ENCODE data around the gene GNAZ.

GRCh38 chr22:23090457-23090835 is 20.1 kb downstream of the GNAZ start:
- TF ChIP-seq CTCF (IDR thresholded peaks at IDR 0.05; ENCODE audit: insufficient read depth, low read length, poor library complexity, severe bottlenecking) (no peak), EZH2phosphoT487 (conservative IDR thresholded peaks at IDR 0.05; ENCODE audit: low read length) (no peak)

Data from SU-DHL-6 (cell line).